IMR-90 (cell line): ENCODE data around the gene MYADML2. TPM values are rescaled to one million over a fixed set of nuclear protein-coding genes. Genes with fewer than 3 reads are reported as not detected.

Source experiments
- ATAC-seq: fragments of 200-7000 bp; cut with Tn5 transposase; 2 replicates; pipeline ENCODE4 v1.9.1; 2020; ENCODE audit warnings: low read depth, mild to moderate bottlenecking, moderate library complexity
- BruUV-seq: library from RNA; stranded (reverse); fragments of 400-500 nt; replicated peaks from 2 replicates; lab custom pipeline; 2021; lab: Mats Ljungman, UMichigan
- CTCF ChIA-PET: fragments of 300-600 bp; formaldehyde crosslinking; extraction: SDS; loops from one replicate; lab custom pipeline; 2021; ENCODE audit warnings: antibody characterized with exemption; lab: Yijun Ruan, JAX
- POLR2A ChIA-PET: fragments of 300-600 bp; sonication (Branson Sonifier 250); formaldehyde crosslinking; loops from one replicate; lab custom pipeline; 2022; ENCODE audit warnings: antibody characterized with exemption; ENCODE audit not compliant: unreplicated experiment; lab: Charles Lee
- DNase-seq: peaks from one replicate; pipeline ENCODE4 v3.0.0; 2013
- H2AFZ ChIP-seq: replicated peaks from 2 replicates; pipeline ENCODE3; 2013; ENCODE audit warnings: low read length, mild to moderate bottlenecking; ENCODE audit not compliant: poor library complexity
- H2AK5ac ChIP-seq: 2 replicates; pipeline ENCODE4 v1.6.1; 2013; ENCODE audit warnings: low read depth, low read length, inconsistent platforms
- H2AK9ac ChIP-seq: replicated peaks from 2 replicates; pipeline ENCODE3; 2013; ENCODE audit warnings: mild to moderate bottlenecking, low read depth, low read length, moderate library complexity; ENCODE audit not compliant: poor library complexity
- H2BK120ac ChIP-seq: 2 replicates; pipeline ENCODE4 v1.6.1; 2013; ENCODE audit warnings: low read depth, low read length, inconsistent platforms
- H2BK15ac ChIP-seq: 3 replicates; pipeline ENCODE4 v1.6.1; 2013; ENCODE audit warnings: low read depth, low read length, inconsistent platforms
- H2BK20ac ChIP-seq: 2 replicates; pipeline ENCODE4 v1.6.1; 2013; ENCODE audit warnings: low read depth, mild to moderate bottlenecking, inconsistent platforms, low read length, moderate library complexity
- H2BK5ac ChIP-seq: 2 replicates; pipeline ENCODE4 v1.6.1; 2013; ENCODE audit warnings: mild to moderate bottlenecking, low read depth, low read length, inconsistent platforms; ENCODE audit not compliant: poor library complexity, severe bottlenecking
- H3K14ac ChIP-seq: replicated peaks from 2 replicates; pipeline ENCODE4 v1.6.1; 2013; ENCODE audit warnings: low read depth, low read length, inconsistent platforms
- H3K18ac ChIP-seq: 2 replicates; pipeline ENCODE4 v1.6.1; 2013; ENCODE audit warnings: low read depth, low read length, control low read depth
- H3K23ac ChIP-seq: 2 replicates; pipeline ENCODE4 v1.6.1; 2013; ENCODE audit warnings: low read depth, low read length, inconsistent platforms
- H3K27ac ChIP-seq: 2 replicates; pipeline ENCODE4 v1.5.1; 2013; ENCODE audit warnings: mild to moderate bottlenecking, control low read depth, low read length; ENCODE audit not compliant: insufficient read depth
- H3K27me3 ChIP-seq: 2 replicates; pipeline ENCODE4 v1.6.1; 2013; ENCODE audit warnings: low read length; ENCODE audit not compliant: control insufficient read depth, insufficient read depth
- H3K36me3 ChIP-seq: 2 replicates; pipeline ENCODE4 v1.6.1; 2013; ENCODE audit warnings: low read length, mixed read lengths; ENCODE audit not compliant: control insufficient read depth, insufficient read depth
- H3K4ac ChIP-seq: 2 replicates; pipeline ENCODE4 v1.6.1; 2013; ENCODE audit warnings: low read depth, low read length, inconsistent platforms
- H3K4me1 ChIP-seq: 2 replicates; pipeline ENCODE4 v1.6.1; 2013; ENCODE audit warnings: low read length, mixed read lengths; ENCODE audit not compliant: control insufficient read depth, insufficient read depth
- H3K4me2 ChIP-seq: 2 replicates; pipeline ENCODE4 v1.6.1; 2013; ENCODE audit warnings: low read depth, mild to moderate bottlenecking, control low read depth, low read length, moderate library complexity
- H3K4me3 ChIP-seq: 2 replicates; pipeline ENCODE4 v1.5.1; 2013; ENCODE audit warnings: low read depth, mild to moderate bottlenecking, control low read depth, low read length, moderate library complexity; ENCODE audit not compliant: insufficient read depth
- H3K56ac ChIP-seq: 2 replicates; pipeline ENCODE4 v1.6.1; 2013; ENCODE audit warnings: low read length, inconsistent platforms; ENCODE audit not compliant: insufficient read depth; ENCODE audit errors: extremely low read depth
- H3K79me1 ChIP-seq, 2 experiments: 2 replicates each; pipeline ENCODE4 v1.6.1; 2013; ENCODE audit warnings: low read length in 2 of 2, inconsistent platforms in 1 of 2, low read depth in 1 of 2
- H3K9ac ChIP-seq: 2 replicates; pipeline ENCODE4 v1.6.1; 2013; ENCODE audit warnings: low read depth, low read length, control low read depth
- H3K9me1 ChIP-seq: 2 replicates; pipeline ENCODE4 v1.6.1; 2013; ENCODE audit warnings: low read length, inconsistent platforms; ENCODE audit not compliant: insufficient read depth
- H3K9me3 ChIP-seq: 2 replicates; pipeline ENCODE4 v1.6.1; 2013; ENCODE audit warnings: low read length; ENCODE audit not compliant: control insufficient read depth, insufficient read depth
- H4K20me1 ChIP-seq: 2 replicates; pipeline ENCODE4 v1.6.1; 2013; ENCODE audit warnings: low read length, inconsistent platforms; ENCODE audit not compliant: insufficient read depth
- H4K5ac ChIP-seq: 2 replicates; pipeline ENCODE4 v1.6.1; 2013; ENCODE audit warnings: mild to moderate bottlenecking, low read depth, low read length, control low read depth
- H4K8ac ChIP-seq, 2 experiments: 2 replicates each; pipeline ENCODE4 v1.6.1; 2013; ENCODE audit warnings: low read depth in 2 of 2, low read length in 2 of 2, control low read depth in 1 of 2, inconsistent platforms in 1 of 2
- H4K91ac ChIP-seq: 2 replicates; pipeline ENCODE4 v1.6.1; 2013; ENCODE audit warnings: low read depth, low read length, inconsistent platforms; ENCODE audit not compliant: insufficient read depth
- BHLHE40 ChIP-seq: fragments of 150-350 bp; IDR thresholded peaks from 2 replicates; pipeline ENCODE4 v1.6.1; 2016; ENCODE audit warnings: mild to moderate bottlenecking, low read depth, low read length
- CTCF ChIP-seq: conservative IDR thresholded peaks from 2 replicates; pipeline ENCODE4 v1.5.1; 2012; ENCODE audit warnings: mild to moderate bottlenecking, low read depth, low read length, improper control_type of control experiment
- MAFK ChIP-seq: IDR thresholded peaks from 2 replicates; pipeline ENCODE4 v1.6.1; 2012; ENCODE audit warnings: low read depth, low read length, improper control_type of control experiment
- RFX5 ChIP-seq: IDR thresholded peaks from 2 replicates; pipeline ENCODE4 v1.8.0; 2012; ENCODE audit warnings: low read depth, mild to moderate bottlenecking, low read length, moderate library complexity
- SMC3 ChIP-seq: fragments of 150-350 bp; IDR thresholded peaks from 2 replicates; pipeline ENCODE4 v1.6.1; 2016; ENCODE audit warnings: low read depth, mild to moderate bottlenecking, antibody characterized with exemption, low read length, moderate library complexity
- USF2 ChIP-seq: fragments of 150-350 bp; IDR thresholded peaks from 2 replicates; pipeline ENCODE4 v1.6.1; 2017; ENCODE audit warnings: mild to moderate bottlenecking, antibody characterized with exemption, low read length, low read depth
- WGBS, 2 experiments: methylation state at CpG; one replicate each; pipeline versions ENCODE4 v1.1.5 to v1.1.7; 2013; ENCODE audit warnings: missing lambda C conversion rate in 2 of 2; ENCODE audit not compliant: insufficient read length in 1 of 2; ENCODE audit errors: extremely low coverage in 2 of 2; 5-methylcytosine and 5-hydroxymethylcytosine counted together
- dilution Hi-C: fragments of 300-500 bp; cut with HindIII; formaldehyde crosslinking; loops from one replicate; pipeline ENCODE4 v1.14.3; 2018; ENCODE audit warnings: low sequenced_read_pairs; ENCODE audit not compliant: unreplicated experiment
- in situ Hi-C: fragments of 300-500 bp; cut with MboI; formaldehyde crosslinking; loops from 3 replicates; pipeline ENCODE4 v1.14.3; 2019; ENCODE audit warnings: low sequenced_read_pairs, inconsistent platforms, mixed read lengths
- intact Hi-C: fragments of 100-400 bp; cut with micrococcal nuclease; formaldehyde crosslinking; loops from 2 replicates; pipeline ENCODE4 v1.10.0; 2022
- polyA plus RNA-seq, 3 experiments: library from polyadenylated mRNA; depleted of rRNA; stranded (reverse); fragments of >200 nt; gene quantifications; 2 replicates each; pipeline ENCODE4 v1.2.3, GENCODE V29; 2012; ENCODE audit warnings: low replicate concordance in 1 of 3
- total RNA-seq: library from RNA; depleted of rRNA; stranded (reverse); fragments of >200 nt; gene quantifications from 2 replicates; pipeline ENCODE4 v1.2.3, GENCODE V29; 2012

MYADML2 gene
- total and polyA plus RNA-seq, 2 of the 4 experiments (the other 2 are of a cell fraction) = not detected

GRCh38 chr17:81906476-81907218, 40.4 kb downstream of the MYADML2 start:
- CTCF ChIA-PET = no interaction called here
- no peak for TF ChIP-seq USF2
- TF ChIP-seq RFX5 = no peak
- TF ChIP-seq SMC3 = no peak
- no peak for TF ChIP-seq BHLHE40
- TF ChIP-seq MAFK = no peak
- TF ChIP-seq CTCF = 0 out of 2 replicates have a peak, but pooled peaks have one; percentile 5

More at GRCh38 chr17:81906476-81907218, 40.4 kb downstream of the MYADML2 start:
- Histone ChIP-seq H3K9ac (no peak overlapping the region), H2AK9ac (no peak overlapping the region), H4K91ac (no peak overlapping the region), H3K36me3 (peaks cover 14% of the 10 kb centered on the region; the same call in 1 of the 2 replicates), H3K27me3 (no peaks in the 10 kb centered on the region), H2AFZ (peak overlapping the region; percentile 40), H2BK15ac (no peak overlapping the region), H3K9me3 (no peaks in the 10 kb centered on the region), H3K4me1 (peaks cover 6% of the 10 kb centered on the region), H3K56ac (no peak overlapping the region), H3K9me1 (0 out of 2 replicates have a peak, but pooled peaks cover 4% of the 10 kb centered on the region), H3K18ac (no peak overlapping the region), H3K4me3 (no peak overlapping the region), H2AK5ac (no peak overlapping the region), H2BK120ac (no peak overlapping the region), H3K4me2 (no peak overlapping the region), H3K4ac (no peak overlapping the region), H4K20me1 (peaks cover 8% of the 10 kb centered on the region), H3K23ac (no peak overlapping the region), H2BK5ac (no peak overlapping the region), H2BK20ac (no peak overlapping the region), H4K5ac (no peak overlapping the region), H3K27ac (no peak overlapping the region), H4K8ac (no peak overlapping the region), H3K79me1 (peaks cover 0 to 15% of the 10 kb centered on the region in 2 experiments; a peak in 2 of 4 replicates), H3K14ac (no peak overlapping the region)
- 90% methylated on average over 5 of the region's 15 CpGs; no CpG with 5 or more reads in 1 of the 2 experiments for WGBS, 2 experiments
- no TSS peak for BruUV-seq
- intact Hi-C loops (no loop called here), dilution Hi-C loops (no loop called here), in situ Hi-C loops (no loop called here)
- no peak for DNase-seq
- no peak for ATAC-seq
- POLR2A ChIA-PET = no interaction called here
